Stimulated activated CD8-positive, alpha-beta memory T cell treated with anti-CD3 and anti-CD28 coated beads, Interleukin-7, amount 100 ng/mL, for 48 hours (primary cell): Measurements from ENCODE around the gene SLC26A5.

ENCODE experiments used
- DNase-seq, 2 donors: peaks; one replicate each; pipeline ENCODE4 v3.0.0-alpha.2; 2020; ENCODE audit warnings: low read depth in 1 of 2; ENCODE audit errors: extremely low read depth in 1 of 2

The SLC26A5 gene

DNA sequence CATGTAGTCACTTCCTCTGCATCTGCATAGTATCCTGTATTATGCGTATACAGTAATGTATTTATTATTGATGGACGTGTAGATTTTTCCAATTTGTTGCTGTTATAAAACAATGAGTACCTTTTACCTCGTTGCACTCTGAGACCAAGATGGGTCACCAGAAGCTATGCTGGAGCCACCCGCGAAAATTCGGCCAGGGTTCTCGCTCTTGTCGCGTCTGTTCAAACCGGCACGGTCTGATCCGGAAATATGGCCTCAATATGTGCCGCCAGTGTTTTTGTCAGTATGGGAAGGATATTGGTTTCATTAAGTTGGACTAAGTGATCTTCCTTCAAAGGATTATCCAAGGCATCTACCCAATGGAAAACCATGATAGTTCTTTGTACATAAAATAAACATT, 97.6 kb downstream of the SLC26A5 start:
- DNase-seq: no peak

DNA sequence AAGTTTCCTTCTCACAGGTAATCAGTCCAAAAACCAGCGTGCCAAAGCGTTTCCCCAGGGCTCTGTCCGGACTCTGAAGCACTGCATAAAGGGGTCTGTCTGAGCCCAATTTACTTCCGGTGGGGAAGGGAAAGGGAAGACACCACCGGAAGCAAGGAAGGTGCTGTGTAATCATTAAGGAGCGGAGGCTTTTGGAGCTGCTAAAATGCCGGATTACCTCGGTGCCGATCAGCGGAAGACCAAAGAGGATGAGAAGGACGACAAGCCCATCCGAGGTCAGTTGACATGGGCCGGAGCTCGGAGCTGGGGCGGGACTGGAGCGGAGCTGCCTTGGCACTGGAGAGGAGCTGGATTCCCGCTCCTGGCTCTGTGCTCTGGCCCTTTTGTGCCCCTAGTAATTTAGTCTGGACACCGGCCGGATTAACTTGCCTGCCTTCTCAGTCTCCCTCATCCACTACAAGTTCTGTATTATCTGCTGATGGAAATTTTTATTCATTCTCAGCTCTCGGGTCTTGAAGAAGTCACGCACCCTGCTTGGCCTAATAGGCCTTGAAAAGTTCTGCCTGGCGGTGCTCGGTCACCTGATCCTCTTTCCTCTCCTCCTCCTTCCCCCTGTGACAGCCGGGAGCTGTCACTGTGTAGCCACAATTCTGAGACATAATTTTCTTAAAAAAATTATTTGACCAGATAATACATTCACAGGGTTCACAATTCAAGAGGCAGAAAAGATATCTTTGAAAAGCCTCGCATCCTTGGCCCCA, 98.3 kb downstream of the SLC26A5 start, which contains the start of gene PSMC2:
Gene PSMC2 (plus strand): TSS at position 137 of the 761 bp plus-strand sequence. CDS start 69 bp downstream, at position 206.
- peak; percentile 53 to 78 for DNase-seq

DNA sequence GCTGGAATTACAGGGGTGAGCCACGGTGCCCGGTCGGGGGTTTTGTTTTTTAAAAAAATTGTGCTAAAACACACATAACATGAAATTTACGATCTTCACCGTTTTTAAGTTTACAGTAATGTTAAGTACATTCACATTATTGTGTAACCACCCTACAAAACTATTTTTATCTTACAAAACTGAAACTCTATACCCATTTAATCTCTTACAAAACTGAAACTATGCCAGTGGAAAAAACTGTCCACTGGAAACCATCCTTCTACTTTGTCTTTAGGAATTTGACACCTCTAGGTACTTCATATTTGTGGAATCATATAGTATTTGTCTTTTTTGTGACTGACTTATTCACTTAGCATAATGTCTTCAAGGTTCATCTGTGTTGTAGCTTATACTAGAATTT, 99.6 kb downstream of the SLC26A5 start:
- no peak for DNase-seq

DNA sequence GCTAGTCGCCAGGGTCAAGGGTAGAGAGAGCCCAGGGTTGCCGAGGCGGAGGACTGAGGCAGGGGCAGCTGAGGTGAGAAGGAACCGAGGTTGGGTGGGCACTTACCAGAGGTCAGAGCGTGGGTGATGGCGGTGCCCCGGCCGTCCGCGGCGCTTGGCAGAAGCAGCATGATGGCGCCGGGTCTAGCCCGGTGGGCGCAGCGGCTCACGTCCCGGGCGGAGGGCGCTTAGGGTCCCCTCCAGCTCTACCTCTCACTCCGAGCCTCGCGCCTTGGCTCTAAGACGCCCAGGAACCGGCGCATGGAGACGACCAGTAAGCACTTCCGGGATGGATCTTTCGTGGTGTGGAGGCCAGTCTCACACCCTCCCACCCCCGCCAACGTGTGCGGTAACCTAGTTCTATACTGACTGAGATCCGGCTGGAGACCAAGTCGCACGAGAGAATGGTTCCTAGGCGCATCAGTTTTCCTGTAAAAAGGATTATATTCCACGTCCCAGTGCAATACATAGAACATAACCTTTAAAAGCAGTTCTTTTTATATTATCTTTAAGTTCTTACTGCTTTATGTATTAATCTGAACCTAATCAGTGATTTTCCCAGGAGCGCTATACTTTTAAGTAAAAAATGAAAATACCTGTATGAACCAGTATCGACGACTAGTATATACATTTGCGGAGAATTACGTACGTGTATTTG, 101.4 kb downstream of the SLC26A5 start, which contains the start of gene DNAJC2:
Gene DNAJC2 (minus strand): TSS at position 315 of the 697 bp plus-strand sequence. CDS start 145 bp downstream, at position 170.
- DNase-seq: peak; percentile 61 to 83

DNA sequence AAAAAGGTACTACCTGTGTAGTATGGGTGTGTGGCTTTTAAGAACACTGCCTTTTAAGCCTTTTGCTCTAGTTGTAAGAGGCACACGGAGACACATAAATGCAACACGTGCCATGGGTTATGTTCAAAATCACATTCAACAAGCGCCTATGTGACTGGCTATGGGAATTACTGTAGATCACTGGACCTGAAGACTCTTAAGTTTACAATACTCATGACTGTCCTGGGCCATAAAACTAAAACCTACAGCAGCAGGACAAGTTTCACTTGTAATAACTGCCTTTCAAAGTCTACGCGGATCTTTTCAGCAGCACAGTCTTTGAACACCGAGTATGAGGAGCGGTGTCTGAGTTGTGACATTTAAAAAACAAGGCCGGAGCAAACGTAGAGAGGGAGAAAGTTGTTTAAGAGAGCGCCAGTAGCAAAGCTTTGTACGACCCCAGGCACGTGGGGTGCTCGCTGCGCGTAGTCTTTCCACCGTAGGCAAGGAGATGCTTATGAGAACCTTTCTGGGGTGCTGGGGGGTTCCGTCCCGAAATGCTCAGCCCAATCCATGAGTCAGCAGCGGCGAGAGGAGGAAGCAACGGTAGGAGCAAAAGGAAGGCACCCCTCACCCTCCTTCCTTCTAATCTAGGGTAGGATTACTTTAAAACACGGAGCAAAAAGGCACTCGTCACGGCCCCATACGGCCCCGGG, 102.1 kb downstream of the SLC26A5 start:
- peak; percentile 11 to 24 for DNase-seq

DNA sequence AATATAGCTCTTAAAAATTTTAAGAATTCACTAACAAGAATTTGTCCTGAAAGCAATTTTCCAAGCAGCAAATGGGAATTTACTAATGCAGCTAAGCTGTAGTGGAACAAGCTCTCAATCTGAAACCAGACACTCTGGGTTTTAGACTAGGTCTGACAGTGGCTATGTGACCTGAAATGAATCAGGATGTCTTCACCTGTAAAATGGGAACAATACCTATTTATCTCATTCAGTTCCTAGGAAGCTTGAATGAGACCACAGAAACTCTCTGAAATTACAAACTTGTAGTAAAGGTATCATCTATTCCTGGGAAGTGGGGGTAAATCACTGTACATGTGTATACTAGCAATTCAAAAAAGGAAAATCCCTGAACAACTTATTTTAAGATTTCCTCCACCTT, 102.7 kb downstream of the SLC26A5 start:
- DNase-seq: no peak

DNA sequence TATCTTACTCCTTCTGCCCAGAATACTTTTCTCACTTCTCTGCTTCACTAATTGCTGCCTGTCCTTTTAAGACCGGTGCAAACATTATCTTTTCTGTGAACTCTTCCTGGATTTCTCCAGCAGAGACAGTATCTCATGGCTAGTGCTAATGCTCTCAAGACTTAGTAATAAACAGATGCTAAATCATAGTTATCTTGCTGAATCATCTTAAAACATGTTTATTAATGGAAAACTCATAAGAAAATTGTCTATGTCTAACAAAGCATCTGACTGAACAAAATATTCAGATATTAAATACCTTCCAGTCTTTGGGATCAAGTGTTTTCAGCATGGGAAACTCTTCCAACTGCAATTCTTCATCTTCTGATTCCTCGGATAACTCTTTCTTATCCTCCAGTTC, 104.5 kb downstream of the SLC26A5 start:
- DNase-seq: no peak

DNA sequence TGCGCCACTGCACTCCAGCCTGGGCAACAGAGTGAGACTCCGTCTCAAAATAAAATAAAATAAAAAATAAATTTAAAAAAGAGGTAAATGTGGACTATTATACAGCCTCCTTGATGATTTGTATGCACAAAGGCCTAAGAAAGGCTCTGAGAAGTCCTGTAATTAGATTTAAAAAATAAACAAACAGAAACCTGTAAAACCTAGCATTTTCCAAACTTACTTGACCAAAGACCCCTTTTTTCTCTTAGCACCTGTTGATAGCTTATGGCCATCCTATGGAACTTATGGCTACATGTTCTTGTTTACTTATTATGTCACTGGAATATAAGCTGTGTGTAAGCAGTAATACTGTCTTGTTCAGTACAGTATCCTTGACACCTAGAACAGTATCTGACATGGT, 107.1 kb downstream of the SLC26A5 start:
- DNase-seq: no peak

DNA sequence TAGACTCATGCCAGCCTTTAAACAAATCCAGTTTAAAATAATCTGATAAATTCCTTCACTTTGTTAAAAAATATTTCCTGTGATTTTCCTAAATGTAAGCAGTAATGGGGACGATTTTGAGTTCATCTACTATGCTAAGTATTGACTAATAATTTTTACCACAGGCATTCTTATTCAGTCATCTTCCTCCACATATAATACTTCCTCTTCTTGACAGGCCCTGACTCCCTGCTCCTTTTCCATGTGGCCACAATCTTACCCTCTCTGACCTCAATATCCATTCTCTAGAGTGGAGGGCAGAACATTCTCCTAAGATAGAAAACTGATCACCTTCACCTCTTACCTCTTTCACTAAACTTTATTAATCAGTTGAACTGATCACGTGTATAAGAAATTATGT, 109.2 kb downstream of the SLC26A5 start:
- no peak for DNase-seq

DNA sequence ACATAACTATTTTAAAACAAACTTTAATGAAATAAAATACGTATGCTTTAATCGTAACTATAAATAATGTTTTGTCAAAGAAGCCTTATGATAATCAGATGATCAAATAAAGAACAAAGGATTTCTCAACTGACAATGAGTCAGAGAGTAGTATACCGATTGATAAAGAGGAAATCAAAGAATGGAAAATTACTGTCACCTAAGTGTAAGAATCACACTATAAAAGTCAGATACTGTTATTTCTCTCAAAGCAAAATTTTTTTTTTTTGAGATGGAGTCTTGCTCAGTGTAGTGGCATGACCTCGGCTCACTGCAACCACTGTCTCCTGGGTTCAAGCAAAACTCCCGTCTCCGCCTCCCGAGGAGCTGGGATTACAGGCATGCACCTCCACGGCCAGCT, 120.3 kb downstream of the SLC26A5 start:
- DNase-seq: no peak
